WI38 (cell line): Measurements from ENCODE around the gene GRIK4.

Experiments
- H3K4me3 ChIP-seq: 2 replicates; pipeline ENCODE4 v1.5.1; 2011; ENCODE audit warnings: low read depth, mild to moderate bottlenecking, control low read depth, low read length
- TF ChIP-seq, protein P1 (sequence below): IDR thresholded peaks from 2 replicates; pipeline ENCODE4 v1.5.1; 2012; ENCODE audit warnings: low read depth, mild to moderate bottlenecking, control low read depth, low read length

The GRIK4 gene

DNA sequence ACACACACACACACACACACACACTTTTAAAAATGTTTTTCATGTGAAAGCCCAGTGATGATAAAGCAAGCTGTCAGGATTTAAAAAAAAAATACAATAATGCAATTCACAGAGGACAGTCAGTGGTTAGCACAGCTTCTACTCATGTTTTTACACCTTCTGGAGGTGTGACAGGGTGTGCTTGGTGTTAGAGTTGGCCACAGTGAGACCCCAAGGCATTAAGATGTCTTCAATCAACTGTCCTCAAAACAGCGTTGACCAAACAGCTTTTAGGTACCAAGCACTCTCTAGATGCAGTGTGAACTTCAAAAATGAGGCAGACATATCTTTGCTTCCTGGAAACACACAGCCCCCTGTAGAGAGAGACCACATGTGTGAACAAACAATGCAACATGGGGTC is 346.0 kb downstream of the GRIK4 start:
- TF ChIP-seq, protein P1, sequence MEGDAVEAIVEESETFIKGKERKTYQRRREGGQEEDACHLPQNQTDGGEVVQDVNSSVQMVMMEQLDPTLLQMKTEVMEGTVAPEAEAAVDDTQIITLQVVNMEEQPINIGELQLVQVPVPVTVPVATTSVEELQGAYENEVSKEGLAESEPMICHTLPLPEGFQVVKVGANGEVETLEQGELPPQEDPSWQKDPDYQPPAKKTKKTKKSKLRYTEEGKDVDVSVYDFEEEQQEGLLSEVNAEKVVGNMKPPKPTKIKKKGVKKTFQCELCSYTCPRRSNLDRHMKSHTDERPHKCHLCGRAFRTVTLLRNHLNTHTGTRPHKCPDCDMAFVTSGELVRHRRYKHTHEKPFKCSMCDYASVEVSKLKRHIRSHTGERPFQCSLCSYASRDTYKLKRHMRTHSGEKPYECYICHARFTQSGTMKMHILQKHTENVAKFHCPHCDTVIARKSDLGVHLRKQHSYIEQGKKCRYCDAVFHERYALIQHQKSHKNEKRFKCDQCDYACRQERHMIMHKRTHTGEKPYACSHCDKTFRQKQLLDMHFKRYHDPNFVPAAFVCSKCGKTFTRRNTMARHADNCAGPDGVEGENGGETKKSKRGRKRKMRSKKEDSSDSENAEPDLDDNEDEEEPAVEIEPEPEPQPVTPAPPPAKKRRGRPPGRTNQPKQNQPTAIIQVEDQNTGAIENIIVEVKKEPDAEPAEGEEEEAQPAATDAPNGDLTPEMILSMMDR, result no peak
- H3K4me3 ChIP-seq, result no peak overlapping the region

DNA sequence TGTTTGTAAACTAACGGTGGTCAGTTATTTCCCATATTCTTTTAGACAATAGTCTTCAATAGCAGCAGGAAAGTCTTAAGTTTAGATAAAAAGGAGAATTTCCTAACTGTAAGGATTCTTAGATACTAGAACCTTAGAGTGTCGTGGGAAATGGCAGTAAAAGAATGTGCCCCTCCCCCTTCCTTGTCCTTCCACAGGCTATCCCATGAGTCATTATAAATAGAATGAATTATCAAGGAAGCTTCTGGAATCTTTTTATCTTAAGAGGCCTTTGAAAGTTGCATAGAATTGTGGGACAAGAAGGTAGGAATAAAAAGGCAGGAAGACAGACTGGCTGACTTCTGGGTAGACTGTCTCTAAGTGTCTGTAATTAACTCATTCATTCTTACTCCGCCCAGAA is 347.2 kb downstream of the GRIK4 start:
- TF ChIP-seq, protein P1, result no peak
- H3K4me3 ChIP-seq, result no peak overlapping the region

GRCh38 chr11:120859552-120860295 is 348.2 kb downstream of the GRIK4 start:
- TF ChIP-seq, protein P1, result no peak
- H3K4me3 ChIP-seq, result no peak overlapping the region

DNA sequence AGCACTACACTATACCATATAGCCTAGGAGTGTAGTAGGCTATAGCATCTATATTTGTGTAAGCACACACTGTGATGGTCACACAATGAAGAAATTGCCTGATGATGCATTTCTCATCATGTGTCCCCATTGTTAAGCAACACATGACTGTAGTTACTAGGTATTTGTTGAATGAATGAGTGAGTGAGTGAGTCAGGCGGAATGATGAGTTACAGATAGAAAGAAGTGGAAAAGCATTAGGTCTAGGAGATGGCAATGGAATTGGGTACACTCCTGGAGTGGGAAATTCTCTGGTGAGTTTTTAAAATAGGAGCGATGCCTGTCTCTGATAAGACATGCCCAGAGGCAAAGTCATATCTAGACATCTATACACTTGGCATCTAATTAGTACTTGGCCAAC is 351.8 kb downstream of the GRIK4 start:
- TF ChIP-seq, protein P1, result no peak
- H3K4me3 ChIP-seq, result no peak overlapping the region

DNA sequence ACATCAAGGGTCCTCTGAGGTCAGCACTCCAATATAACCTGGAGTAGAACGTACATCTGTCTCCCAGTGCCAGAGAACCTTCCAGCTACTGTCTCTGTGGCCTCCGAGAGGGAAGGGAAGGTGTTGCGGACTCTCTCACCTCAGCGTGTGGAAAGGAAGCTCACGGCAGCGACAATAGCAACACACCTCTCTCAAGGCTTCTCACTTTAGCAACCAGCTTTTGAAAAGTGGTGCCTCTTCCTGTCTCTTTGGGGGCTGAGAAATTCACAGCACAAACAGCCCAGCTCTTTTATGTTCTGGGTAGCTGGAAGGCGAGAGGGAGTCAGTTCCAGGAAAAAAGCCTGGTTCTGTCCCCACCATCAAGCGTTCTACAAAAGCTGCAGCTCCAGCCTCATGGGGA is 355.5 kb downstream of the GRIK4 start:
- H3K4me3 ChIP-seq, result no peak overlapping the region
- TF ChIP-seq, protein P1, result no peak

DNA sequence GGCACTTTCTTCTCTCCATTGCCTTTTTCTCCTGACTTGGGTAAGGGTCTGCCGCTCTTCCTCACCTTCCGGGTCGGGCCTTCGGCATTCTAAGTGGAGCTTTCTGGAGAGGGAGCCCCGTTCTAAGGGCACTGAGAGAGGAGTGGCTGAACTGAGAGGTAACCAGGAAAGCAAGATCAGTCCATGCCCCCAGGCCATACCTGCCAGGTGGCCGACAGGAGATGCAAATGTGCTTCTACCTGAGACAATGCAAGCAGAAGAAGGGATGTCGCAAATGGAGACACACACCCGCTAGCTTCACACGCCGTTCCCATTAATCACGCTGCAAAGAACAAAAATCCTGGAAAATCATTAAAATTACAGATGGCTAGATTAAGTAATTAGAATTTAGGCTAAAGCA is 356.0 kb downstream of the GRIK4 start:
- TF ChIP-seq, protein P1, result no peak
- no peak overlapping the region for H3K4me3 ChIP-seq

DNA sequence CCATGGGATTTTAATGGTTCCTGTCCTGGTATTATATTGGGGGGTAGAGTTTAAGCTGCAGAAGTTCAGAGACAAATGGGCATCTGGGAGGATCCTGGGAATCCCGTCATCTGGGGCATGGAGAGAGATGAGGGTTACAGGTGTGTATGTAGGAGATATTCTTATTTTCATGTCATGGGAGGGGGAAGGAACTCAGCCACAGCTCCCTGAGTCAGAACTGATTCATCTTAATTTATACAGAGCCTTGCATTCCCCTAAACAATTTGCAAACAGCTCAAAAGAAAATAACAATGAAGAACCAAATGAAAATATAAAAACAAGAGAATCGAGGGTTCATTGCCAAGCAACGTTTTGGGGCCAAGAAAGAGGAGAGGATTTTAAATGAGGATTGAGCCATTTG is 356.4 kb downstream of the GRIK4 start:
- TF ChIP-seq, protein P1, result no peak
- H3K4me3 ChIP-seq, result no peak overlapping the region
